Stromal cell of bone marrow (primary cell): ENCODE measurements around the gene ST3GAL3.

Source experiments
- DNase-seq: peaks from one replicate; pipeline ENCODE4 v3.0.0-alpha.2; 2012; ENCODE audit warnings: low read depth

Gene ST3GAL3

GRCh38 chr1:43786960-43787359, 79.6 kb downstream of the ST3GAL3 start:
- DNase-seq, result no peak

- DNase-seq, result no peak
Observed at GRCh38 chr1:43789604-43790550, 82.5 kb downstream of the ST3GAL3 start.

GRCh38 chr1:43791243-43791642, 83.9 kb downstream of the ST3GAL3 start:
- DNase-seq, result no peak

GRCh38 chr1:43796111-43796581, 88.8 kb downstream of the ST3GAL3 start:
- DNase-seq, result peak; percentile 58

- no peak for DNase-seq
Observed at GRCh38 chr1:43797891-43798290, 90.6 kb downstream of the ST3GAL3 start.

GRCh38 chr1:43799656-43800635, 92.6 kb downstream of the ST3GAL3 start:
- DNase-seq, result peak; percentile 81

- DNase-seq, result no peak
Observed at GRCh38 chr1:43800771-43801170, 93.4 kb downstream of the ST3GAL3 start.

- no peak for DNase-seq
Observed at GRCh38 chr1:43801203-43801602, 93.9 kb downstream of the ST3GAL3 start.

- no peak for DNase-seq
Observed at GRCh38 chr1:43802356-43802980, 95.1 kb downstream of the ST3GAL3 start.

- no peak for DNase-seq
Observed at GRCh38 chr1:43803105-43803504, 95.8 kb downstream of the ST3GAL3 start.

- DNase-seq, result no peak
Observed at GRCh38 chr1:43803646-43804045, 96.3 kb downstream of the ST3GAL3 start.

GRCh38 chr1:43804569-43804968, 97.2 kb downstream of the ST3GAL3 start:
- no peak for DNase-seq

- DNase-seq, result no peak
Observed at GRCh38 chr1:43805340-43805739, 98.0 kb downstream of the ST3GAL3 start.

- DNase-seq, result no peak
Observed at GRCh38 chr1:43806183-43806582, 98.8 kb downstream of the ST3GAL3 start.

- no peak for DNase-seq
Observed at GRCh38 chr1:43809097-43809673, 101.8 kb downstream of the ST3GAL3 start.

- DNase-seq, result no peak
Observed at GRCh38 chr1:43812579-43812978, 105.2 kb downstream of the ST3GAL3 start.

GRCh38 chr1:43814401-43814800, 107.1 kb downstream of the ST3GAL3 start:
- no peak for DNase-seq

GRCh38 chr1:43817304-43817939, 110.1 kb downstream of the ST3GAL3 start:
- DNase-seq, result no peak

GRCh38 chr1:43818691-43819090, 111.4 kb downstream of the ST3GAL3 start:
- no peak for DNase-seq

GRCh38 chr1:43819357-43819756, 112.0 kb downstream of the ST3GAL3 start:
- DNase-seq, result no peak

- no peak for DNase-seq
Observed at GRCh38 chr1:43821471-43821870, 114.1 kb downstream of the ST3GAL3 start.
